Measurements from ENCODE around the gene MRPL28. TPM values are rescaled to one million over a fixed set of nuclear protein-coding genes. Genes with fewer than 3 reads are reported as not detected.

The MRPL28 gene
- total and polyA plus RNA-seq, 4 donors, result 28.3 to 63.4 (median 50.1) TPM

GRCh38 chr16:339680-340079, 30.7 kb downstream of the MRPL28 start:
- Histone ChIP-seq H3K36me3 (ENCODE audit: control insufficient read depth in 4 of 4, insufficient read depth in 3 of 4, low read depth in 1 of 4, low read length in 3 of 4) (peaks cover 0 to 2% (median under 1%) of the 10 kb centered on the region in 4 donors), H3K4me1 (ENCODE audit: control insufficient read depth in 4 of 4, insufficient read depth in 4 of 4, low read length in 3 of 4) (peaks cover 0 to 4% (median 0%) of the 10 kb centered on the region in 4 donors), H3K27me3 (ENCODE audit: control insufficient read depth in 4 of 4, insufficient read depth in 4 of 4, low read length in 3 of 4) (no peaks in the 10 kb centered on the region), H3K4me3 (ENCODE audit: low read depth in 1 of 3, low read length in 3 of 3) (no peak overlapping the region), H3K9ac (ENCODE audit: low read depth in 1 of 2, low read length in 2 of 2) (no peak overlapping the region), H3K27ac (ENCODE audit: low read depth in 1 of 2, low read length in 2 of 2) (no peak overlapping the region), H3K9me3 (ENCODE audit: control insufficient read depth in 4 of 4, low read length in 3 of 4) (no peaks in the 10 kb centered on the region)
- TF ChIP-seq, protein P1, sequence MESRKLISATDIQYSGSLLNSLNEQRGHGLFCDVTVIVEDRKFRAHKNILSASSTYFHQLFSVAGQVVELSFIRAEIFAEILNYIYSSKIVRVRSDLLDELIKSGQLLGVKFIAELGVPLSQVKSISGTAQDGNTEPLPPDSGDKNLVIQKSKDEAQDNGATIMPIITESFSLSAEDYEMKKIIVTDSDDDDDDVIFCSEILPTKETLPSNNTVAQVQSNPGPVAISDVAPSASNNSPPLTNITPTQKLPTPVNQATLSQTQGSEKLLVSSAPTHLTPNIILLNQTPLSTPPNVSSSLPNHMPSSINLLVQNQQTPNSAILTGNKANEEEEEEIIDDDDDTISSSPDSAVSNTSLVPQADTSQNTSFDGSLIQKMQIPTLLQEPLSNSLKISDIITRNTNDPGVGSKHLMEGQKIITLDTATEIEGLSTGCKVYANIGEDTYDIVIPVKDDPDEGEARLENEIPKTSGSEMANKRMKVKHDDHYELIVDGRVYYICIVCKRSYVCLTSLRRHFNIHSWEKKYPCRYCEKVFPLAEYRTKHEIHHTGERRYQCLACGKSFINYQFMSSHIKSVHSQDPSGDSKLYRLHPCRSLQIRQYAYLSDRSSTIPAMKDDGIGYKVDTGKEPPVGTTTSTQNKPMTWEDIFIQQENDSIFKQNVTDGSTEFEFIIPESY (IDR thresholded peaks at IDR 0.05), result no peak
- TF ChIP-seq HNF4A (conservative IDR thresholded peaks at IDR 0.05) (no peak), GABPA (IDR thresholded peaks at IDR 0.05 in 1 of 2, conservative IDR thresholded peaks at IDR 0.05 in 1 of 2) (no peak), FOXA1 (IDR thresholded peaks at IDR 0.05) (no peak), RXRA (IDR thresholded peaks at IDR 0.05) (no peak), RAD21 (IDR thresholded peaks at IDR 0.05) (no peak), EGR1 (IDR thresholded peaks at IDR 0.05; ENCODE audit: low read depth in 2 of 2) (no peak), TAF1 (conservative IDR thresholded peaks at IDR 0.05) (no peak), YY1 (IDR thresholded peaks at IDR 0.05) (no peak), NR2F2 (IDR thresholded peaks at IDR 0.05) (no peak), HNF4G (IDR thresholded peaks at IDR 0.05) (no peak)
- TF ChIP-seq, protein P2, sequence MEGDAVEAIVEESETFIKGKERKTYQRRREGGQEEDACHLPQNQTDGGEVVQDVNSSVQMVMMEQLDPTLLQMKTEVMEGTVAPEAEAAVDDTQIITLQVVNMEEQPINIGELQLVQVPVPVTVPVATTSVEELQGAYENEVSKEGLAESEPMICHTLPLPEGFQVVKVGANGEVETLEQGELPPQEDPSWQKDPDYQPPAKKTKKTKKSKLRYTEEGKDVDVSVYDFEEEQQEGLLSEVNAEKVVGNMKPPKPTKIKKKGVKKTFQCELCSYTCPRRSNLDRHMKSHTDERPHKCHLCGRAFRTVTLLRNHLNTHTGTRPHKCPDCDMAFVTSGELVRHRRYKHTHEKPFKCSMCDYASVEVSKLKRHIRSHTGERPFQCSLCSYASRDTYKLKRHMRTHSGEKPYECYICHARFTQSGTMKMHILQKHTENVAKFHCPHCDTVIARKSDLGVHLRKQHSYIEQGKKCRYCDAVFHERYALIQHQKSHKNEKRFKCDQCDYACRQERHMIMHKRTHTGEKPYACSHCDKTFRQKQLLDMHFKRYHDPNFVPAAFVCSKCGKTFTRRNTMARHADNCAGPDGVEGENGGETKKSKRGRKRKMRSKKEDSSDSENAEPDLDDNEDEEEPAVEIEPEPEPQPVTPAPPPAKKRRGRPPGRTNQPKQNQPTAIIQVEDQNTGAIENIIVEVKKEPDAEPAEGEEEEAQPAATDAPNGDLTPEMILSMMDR (IDR thresholded peaks at IDR 0.05; ENCODE audit: low read depth, low read length, missing input control), result no peak
- TF ChIP-seq, protein P3, sequence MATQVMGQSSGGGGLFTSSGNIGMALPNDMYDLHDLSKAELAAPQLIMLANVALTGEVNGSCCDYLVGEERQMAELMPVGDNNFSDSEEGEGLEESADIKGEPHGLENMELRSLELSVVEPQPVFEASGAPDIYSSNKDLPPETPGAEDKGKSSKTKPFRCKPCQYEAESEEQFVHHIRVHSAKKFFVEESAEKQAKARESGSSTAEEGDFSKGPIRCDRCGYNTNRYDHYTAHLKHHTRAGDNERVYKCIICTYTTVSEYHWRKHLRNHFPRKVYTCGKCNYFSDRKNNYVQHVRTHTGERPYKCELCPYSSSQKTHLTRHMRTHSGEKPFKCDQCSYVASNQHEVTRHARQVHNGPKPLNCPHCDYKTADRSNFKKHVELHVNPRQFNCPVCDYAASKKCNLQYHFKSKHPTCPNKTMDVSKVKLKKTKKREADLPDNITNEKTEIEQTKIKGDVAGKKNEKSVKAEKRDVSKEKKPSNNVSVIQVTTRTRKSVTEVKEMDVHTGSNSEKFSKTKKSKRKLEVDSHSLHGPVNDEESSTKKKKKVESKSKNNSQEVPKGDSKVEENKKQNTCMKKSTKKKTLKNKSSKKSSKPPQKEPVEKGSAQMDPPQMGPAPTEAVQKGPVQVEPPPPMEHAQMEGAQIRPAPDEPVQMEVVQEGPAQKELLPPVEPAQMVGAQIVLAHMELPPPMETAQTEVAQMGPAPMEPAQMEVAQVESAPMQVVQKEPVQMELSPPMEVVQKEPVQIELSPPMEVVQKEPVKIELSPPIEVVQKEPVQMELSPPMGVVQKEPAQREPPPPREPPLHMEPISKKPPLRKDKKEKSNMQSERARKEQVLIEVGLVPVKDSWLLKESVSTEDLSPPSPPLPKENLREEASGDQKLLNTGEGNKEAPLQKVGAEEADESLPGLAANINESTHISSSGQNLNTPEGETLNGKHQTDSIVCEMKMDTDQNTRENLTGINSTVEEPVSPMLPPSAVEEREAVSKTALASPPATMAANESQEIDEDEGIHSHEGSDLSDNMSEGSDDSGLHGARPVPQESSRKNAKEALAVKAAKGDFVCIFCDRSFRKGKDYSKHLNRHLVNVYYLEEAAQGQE (IDR thresholded peaks at IDR 0.05), result no peak
- WGBS, result 66% methylated on average over 5 of the region's 5 CpGs
- no peak for DNase-seq (ENCODE audit: low spot score)

DNA sequence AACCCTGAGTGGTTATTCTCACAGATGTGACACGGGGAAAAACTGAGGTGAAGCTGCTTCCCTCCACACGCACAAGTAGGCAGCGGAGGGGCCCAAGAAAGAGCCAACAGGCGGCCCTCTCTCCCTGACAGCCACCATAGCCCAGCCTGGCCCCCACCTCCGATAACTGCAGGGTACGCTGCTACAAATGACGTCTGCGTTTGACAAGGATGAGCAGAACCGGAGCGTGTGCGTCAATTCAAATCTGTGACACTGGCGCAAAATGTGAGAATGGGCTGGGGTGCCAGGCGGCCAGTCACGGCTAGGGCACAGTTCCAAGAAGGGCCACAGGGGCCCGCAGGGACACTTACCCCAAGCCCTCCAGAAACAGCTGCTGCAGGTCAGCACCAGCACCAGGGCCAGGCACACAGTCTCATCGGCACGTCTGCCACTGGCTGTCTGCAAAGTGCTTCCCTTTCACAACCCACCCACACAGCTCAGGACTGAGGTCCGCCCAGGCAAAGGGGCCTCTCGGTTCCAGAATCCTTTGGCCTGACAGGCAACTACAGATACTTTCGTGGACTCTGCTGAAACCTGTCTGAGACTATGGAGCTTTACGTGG, 32.3 kb downstream of the MRPL28 start:
- TF ChIP-seq TAF1 (conservative IDR thresholded peaks at IDR 0.05), result no peak
- TF ChIP-seq EGR1 (IDR thresholded peaks at IDR 0.05; ENCODE audit: low read depth in 2 of 2), result no peak
- no peak for TF ChIP-seq SP1 (IDR thresholded peaks at IDR 0.05)
- no peak for TF ChIP-seq GABPA (IDR thresholded peaks at IDR 0.05 in 1 of 2, conservative IDR thresholded peaks at IDR 0.05 in 1 of 2)
- no peak for TF ChIP-seq FOXA2 (IDR thresholded peaks at IDR 0.05)
- no peak for TF ChIP-seq HNF4A (conservative IDR thresholded peaks at IDR 0.05)
- TF ChIP-seq HNF4G (IDR thresholded peaks at IDR 0.05), result no peak
- no peak for TF ChIP-seq FOXA1 (IDR thresholded peaks at IDR 0.05)
- TF ChIP-seq, protein P1 (IDR thresholded peaks at IDR 0.05), result no peak
- TF ChIP-seq YY1 (IDR thresholded peaks at IDR 0.05), result no peak
- Histone ChIP-seq H3K27me3 (ENCODE audit: control insufficient read depth in 4 of 4, insufficient read depth in 4 of 4, low read length in 3 of 4) (no peaks in the 10 kb centered on the region), H3K9ac (ENCODE audit: low read depth in 1 of 2, low read length in 2 of 2) (no peak overlapping the region), H3K36me3 (ENCODE audit: control insufficient read depth in 4 of 4, insufficient read depth in 3 of 4, low read depth in 1 of 4, low read length in 3 of 4) (no peaks in the 10 kb centered on the region), H3K27ac (ENCODE audit: low read depth in 1 of 2, low read length in 2 of 2) (no peak overlapping the region), H3K4me3 (ENCODE audit: low read depth in 1 of 3, low read length in 3 of 3) (no peak overlapping the region), H3K9me3 (ENCODE audit: control insufficient read depth in 4 of 4, low read length in 3 of 4) (no peaks in the 10 kb centered on the region), H3K4me1 (ENCODE audit: control insufficient read depth in 4 of 4, insufficient read depth in 4 of 4, low read length in 3 of 4) (peaks cover 0 to 4% (median 0%) of the 10 kb centered on the region in 4 donors)
- no peak for DNase-seq (ENCODE audit: low spot score)
- WGBS, result 91% methylated on average over 21 of the region's 21 CpGs

All from liver (tissue), 9 donors.